Transverse colon (tissue), 3 donors: ENCODE data around the gene MESD.

ENCODE experiments used
- POLR2A ChIP-seq: fragments of 450-650 bp; IDR thresholded peaks from one replicate; pipeline ENCODE4 v1.6.1; 2016; ENCODE audit warnings: antibody characterized with exemption, mild to moderate bottlenecking, moderate library complexity
- POLR2AphosphoS5 ChIP-seq, 3 donors: sonication (generic); formaldehyde crosslinking; IDR thresholded peaks; one replicate each; pipeline ENCODE4 v1.6.1; 2016; ENCODE audit warnings: antibody characterized with exemption in 3 of 3

DNA sequence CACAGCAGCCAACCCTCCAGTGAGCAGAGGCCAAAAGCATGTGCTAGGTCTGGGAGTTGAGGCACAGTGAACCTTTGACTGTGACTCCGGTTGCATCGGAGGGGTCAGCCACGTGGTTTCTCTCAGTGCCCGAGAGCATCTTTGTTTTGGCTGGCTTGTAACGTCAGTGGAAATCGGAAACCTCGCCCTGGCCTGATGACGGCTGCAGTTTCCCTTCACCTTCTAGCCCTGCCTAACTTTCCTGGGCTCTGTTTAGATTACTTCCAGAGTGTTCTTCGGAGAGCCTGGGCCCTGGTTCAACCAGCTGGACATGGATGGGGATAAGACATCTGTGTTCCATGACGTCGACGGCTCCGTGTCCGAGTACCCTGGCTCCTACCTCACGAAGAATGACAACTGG is 56.6 kb downstream of the MESD start:
- TF ChIP-seq POLR2AphosphoS5 (IDR thresholded peaks at IDR 0.05) (peak in 2 of 3 donors; percentile 19 to 50), POLR2A (no peak)
